ENCODE data around the gene SLC44A5. TPM values are rescaled to one million over a fixed set of nuclear protein-coding genes. Genes with fewer than 3 reads are reported as not detected.

SLC44A5 gene
- polyA plus RNA-seq, 3 donors: not detected

- Histone ChIP-seq H4K20me1 (ENCODE audit: insufficient read depth, low read length) (no peaks in the 10 kb centered on the region), H3K4me3 (replicated peaks in 1 of 3; ENCODE audit: low read depth in 2 of 3, low read length in 3 of 3) (no peak overlapping the region), H3K36me3 (replicated peaks in 1 of 2; ENCODE audit: control insufficient read depth in 1 of 2, insufficient read depth in 2 of 2, low read length in 2 of 2) (no peaks in the 10 kb centered on the region), H3K9me3 (replicated peaks in 1 of 2; ENCODE audit: control insufficient read depth in 1 of 2, insufficient read depth in 1 of 2, low read length in 2 of 2) (no peaks in the 10 kb centered on the region), H3K27me3 (ENCODE audit: control insufficient read depth in 2 of 2, insufficient read depth in 2 of 2, low read length in 2 of 2) (no peaks in the 10 kb centered on the region), H3K4me2 (replicated peaks; ENCODE audit: extremely low read depth, low read length, poor library complexity, severe bottlenecking) (no peak overlapping the region), H3K79me2 (ENCODE audit: insufficient read depth, low read length) (no peaks in the 10 kb centered on the region), H3K27ac (ENCODE audit: low read depth in 1 of 2, low read length in 2 of 2) (no peak overlapping the region), H2AFZ (ENCODE audit: insufficient read depth, low read depth, low read length, poor library complexity, severe bottlenecking) (no peak overlapping the region), H3K9ac (ENCODE audit: insufficient read depth, low read length, poor library complexity, severe bottlenecking) (no peak overlapping the region), H3K4me1 (ENCODE audit: control insufficient read depth in 1 of 2, insufficient read depth in 2 of 2, low read length in 2 of 2) (no peaks in the 10 kb centered on the region)
- H3K9me3 Mint-ChIP-seq: peaks cover 0 to 2% (median 0%) of the 10 kb centered on the region in 7 donors
- no peaks in the 10 kb centered on the region for H3K27me3 Mint-ChIP-seq (ENCODE audit: low read depth in 3 of 3)
- TF ChIP-seq CTCF (IDR thresholded peaks at IDR 0.05): no peak
- no peak for DNase-seq
- no peak overlapping the region for H3K27ac Mint-ChIP-seq
- intact Hi-C loops (cut with micrococcal nuclease): no loop called here
- H3K4me1 Mint-ChIP-seq: no peaks in the 10 kb centered on the region
- no peak overlapping the region for H3K4me3 Mint-ChIP-seq
- H3K36me3 Mint-ChIP-seq: no peaks in the 10 kb centered on the region
These were observed 180.4 kb downstream of the SLC44A5 start for GRCh38 chr1:75430526-75430925.

- 89% methylated on average over 10 of the region's 10 CpGs for WGBS (ENCODE audit: insufficient coverage)
These were observed 184.2 kb downstream of the SLC44A5 start for GRCh38 chr1:75426688-75427087.

More at GRCh38 chr1:75426688-75427087, 184.2 kb downstream of the SLC44A5 start:
- H3K79me2 ChIP-seq (ENCODE audit: insufficient read depth, low read length): no peaks in the 10 kb centered on the region
- Mint-ChIP-seq H3K36me3 (no peaks in the 10 kb centered on the region), H3K27ac (no peak overlapping the region), H3K4me3 (no peak overlapping the region), H3K4me1 (no peaks in the 10 kb centered on the region), H3K9me3 (peaks cover 0 to 4% (median 0%) of the 10 kb centered on the region in 7 donors), H3K27me3 (ENCODE audit: low read depth in 3 of 3) (peaks cover 0 to 1% (median 0%) of the 10 kb centered on the region in 3 donors)
- no peak overlapping the region for H3K9ac ChIP-seq (ENCODE audit: insufficient read depth, low read length, poor library complexity, severe bottlenecking)
- no peak overlapping the region for H2AFZ ChIP-seq (ENCODE audit: insufficient read depth, low read depth, low read length, poor library complexity, severe bottlenecking)
- H3K27me3 ChIP-seq (ENCODE audit: control insufficient read depth in 2 of 2, insufficient read depth in 2 of 2, low read length in 2 of 2): no peaks in the 10 kb centered on the region
- H3K4me2 ChIP-seq (replicated peaks; ENCODE audit: extremely low read depth, low read length, poor library complexity, severe bottlenecking): no peak overlapping the region
- no peaks in the 10 kb centered on the region for H3K4me1 ChIP-seq (ENCODE audit: control insufficient read depth in 1 of 2, insufficient read depth in 2 of 2, low read length in 2 of 2)
- intact Hi-C loops (cut with micrococcal nuclease): no loop called here
- no peak overlapping the region for H3K4me3 ChIP-seq (replicated peaks in 1 of 3; ENCODE audit: low read depth in 2 of 3, low read length in 3 of 3)
- H3K27ac ChIP-seq (ENCODE audit: low read depth in 1 of 2, low read length in 2 of 2): no peak overlapping the region
- no peaks in the 10 kb centered on the region for H3K36me3 ChIP-seq (replicated peaks in 1 of 2; ENCODE audit: control insufficient read depth in 1 of 2, insufficient read depth in 2 of 2, low read length in 2 of 2)
- DNase-seq: no peak
- TF ChIP-seq CTCF (IDR thresholded peaks at IDR 0.05): no peak
- no peaks in the 10 kb centered on the region for H4K20me1 ChIP-seq (ENCODE audit: insufficient read depth, low read length)
- H3K9me3 ChIP-seq (replicated peaks in 1 of 2; ENCODE audit: control insufficient read depth in 1 of 2, insufficient read depth in 1 of 2, low read length in 2 of 2): no peaks in the 10 kb centered on the region
